ENCODE data around the gene CAT.

CAT gene

DNA sequence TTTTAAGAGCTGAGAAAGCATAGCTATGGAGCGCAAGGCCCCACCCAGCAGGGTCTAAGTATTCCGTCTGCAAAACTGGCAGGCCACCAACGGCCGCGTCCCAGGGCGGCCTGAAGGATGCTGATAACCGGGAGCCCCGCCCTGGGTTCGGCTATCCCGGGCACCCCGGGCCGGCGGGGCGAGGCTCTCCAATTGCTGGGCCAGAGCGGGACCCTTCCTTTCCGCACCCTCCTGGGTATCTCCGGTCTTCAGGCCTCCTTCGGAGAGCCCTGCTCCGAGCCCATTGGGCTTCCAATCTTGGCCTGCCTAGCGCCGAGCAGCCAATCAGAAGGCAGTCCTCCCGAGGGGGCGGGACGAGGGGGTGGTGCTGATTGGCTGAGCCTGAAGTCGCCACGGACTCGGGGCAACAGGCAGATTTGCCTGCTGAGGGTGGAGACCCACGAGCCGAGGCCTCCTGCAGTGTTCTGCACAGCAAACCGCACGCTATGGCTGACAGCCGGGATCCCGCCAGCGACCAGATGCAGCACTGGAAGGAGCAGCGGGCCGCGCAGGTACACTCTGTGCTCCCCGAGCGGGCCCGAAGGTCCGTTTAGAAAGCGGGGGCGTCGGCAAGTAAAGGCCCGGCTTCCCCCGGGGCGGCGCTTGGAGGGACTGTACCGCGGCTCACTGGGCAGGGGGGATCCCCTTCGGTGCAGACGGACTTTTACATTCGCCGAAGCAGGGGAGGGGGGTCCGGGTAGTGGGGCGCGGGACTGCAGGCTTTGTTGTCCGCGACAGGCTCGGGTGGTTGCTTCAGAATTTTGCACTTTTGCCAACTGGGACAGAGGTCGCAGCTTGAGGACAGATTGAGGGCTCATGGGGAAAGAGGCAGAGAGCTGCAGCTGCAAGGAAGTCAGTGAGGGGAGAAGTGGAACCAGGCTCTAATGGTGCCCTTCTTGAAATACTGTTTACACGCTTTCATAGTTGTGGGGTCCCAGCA is at the start of gene CAT:
Gene CAT, plus strand, starts transcription at position 406 of the 979 bp plus-strand sequence. Its CDS starts 80 bp downstream, at position 486.
- peak within 1 kb of the TSS; percentile 81 for H3K4me3 ChIP-seq (replicated peaks; ENCODE audit: low read depth, low read length)
- DNase-seq (ENCODE audit: low read depth), result peak; percentile 98
- TF ChIP-seq, protein P1, sequence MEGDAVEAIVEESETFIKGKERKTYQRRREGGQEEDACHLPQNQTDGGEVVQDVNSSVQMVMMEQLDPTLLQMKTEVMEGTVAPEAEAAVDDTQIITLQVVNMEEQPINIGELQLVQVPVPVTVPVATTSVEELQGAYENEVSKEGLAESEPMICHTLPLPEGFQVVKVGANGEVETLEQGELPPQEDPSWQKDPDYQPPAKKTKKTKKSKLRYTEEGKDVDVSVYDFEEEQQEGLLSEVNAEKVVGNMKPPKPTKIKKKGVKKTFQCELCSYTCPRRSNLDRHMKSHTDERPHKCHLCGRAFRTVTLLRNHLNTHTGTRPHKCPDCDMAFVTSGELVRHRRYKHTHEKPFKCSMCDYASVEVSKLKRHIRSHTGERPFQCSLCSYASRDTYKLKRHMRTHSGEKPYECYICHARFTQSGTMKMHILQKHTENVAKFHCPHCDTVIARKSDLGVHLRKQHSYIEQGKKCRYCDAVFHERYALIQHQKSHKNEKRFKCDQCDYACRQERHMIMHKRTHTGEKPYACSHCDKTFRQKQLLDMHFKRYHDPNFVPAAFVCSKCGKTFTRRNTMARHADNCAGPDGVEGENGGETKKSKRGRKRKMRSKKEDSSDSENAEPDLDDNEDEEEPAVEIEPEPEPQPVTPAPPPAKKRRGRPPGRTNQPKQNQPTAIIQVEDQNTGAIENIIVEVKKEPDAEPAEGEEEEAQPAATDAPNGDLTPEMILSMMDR (IDR thresholded peaks at IDR 0.05; ENCODE audit: low read length, missing control alignments), result no peak

DNA sequence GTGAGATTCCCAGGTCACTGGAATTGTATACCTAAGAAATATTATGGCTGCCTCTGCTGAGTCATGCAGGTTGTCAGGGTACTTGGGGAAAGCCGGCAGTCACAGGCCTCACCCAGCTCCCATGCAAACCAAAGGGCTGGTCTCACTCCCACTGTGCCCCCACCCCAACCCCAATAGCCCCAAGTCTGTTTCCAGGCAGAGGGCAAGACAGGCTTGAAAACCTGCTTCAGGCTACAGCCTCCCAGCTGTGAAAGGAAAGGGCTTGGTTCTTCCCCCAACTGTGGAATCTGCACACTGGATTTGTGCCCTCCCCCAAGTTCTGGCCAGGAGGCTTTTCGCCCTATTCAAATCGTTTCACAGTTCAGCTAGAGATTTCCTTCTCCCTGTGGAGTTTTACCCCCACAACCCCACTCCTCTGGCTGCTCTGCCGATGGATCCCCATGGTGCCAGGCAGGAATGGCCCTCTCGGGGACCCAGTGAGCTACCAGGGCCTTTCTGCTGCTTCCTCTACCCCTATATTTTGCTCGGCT is 43.9 kb upstream of the CAT start:
- TF ChIP-seq, protein P1 (IDR thresholded peaks at IDR 0.05; ENCODE audit: low read length, missing control alignments), result no peak
- H3K4me3 ChIP-seq (replicated peaks; ENCODE audit: low read depth, low read length), result no peak overlapping the region
- DNase-seq (ENCODE audit: low read depth), result no peak

DNA sequence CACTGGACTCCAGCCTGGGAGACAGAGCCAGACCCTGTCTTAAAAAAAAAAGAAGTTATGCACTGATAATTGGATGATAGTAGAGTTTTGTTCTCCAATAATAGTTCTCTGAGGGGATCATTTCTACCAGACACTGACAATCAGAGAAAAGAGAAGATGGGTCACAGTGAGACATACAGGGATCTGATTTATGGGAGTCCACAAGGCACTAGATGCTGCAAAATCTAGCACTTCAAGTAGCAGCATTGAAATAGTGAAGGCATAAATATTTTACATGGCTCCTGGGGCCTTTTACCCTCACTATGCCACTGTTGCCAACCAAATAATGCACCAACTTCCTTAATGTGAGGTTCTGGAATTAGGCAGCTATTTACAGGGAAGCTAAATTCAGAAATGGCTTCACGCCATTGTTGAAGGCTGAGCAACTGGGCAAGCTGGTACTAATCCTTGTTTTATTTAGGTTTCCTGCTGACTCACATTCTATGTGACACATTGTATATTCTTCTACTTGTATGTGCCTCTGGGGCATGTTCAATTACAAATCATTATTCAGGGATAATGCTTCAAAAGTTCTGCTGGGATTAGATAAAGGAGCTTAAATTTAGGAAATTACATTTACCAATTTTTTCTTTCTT is 42.7 kb upstream of the CAT start:
- DNase-seq (ENCODE audit: low read depth), result peak; percentile 11
- H3K4me3 ChIP-seq (replicated peaks; ENCODE audit: low read depth, low read length), result no peak overlapping the region
- TF ChIP-seq, protein P1 (IDR thresholded peaks at IDR 0.05; ENCODE audit: low read length, missing control alignments), result no peak

DNA sequence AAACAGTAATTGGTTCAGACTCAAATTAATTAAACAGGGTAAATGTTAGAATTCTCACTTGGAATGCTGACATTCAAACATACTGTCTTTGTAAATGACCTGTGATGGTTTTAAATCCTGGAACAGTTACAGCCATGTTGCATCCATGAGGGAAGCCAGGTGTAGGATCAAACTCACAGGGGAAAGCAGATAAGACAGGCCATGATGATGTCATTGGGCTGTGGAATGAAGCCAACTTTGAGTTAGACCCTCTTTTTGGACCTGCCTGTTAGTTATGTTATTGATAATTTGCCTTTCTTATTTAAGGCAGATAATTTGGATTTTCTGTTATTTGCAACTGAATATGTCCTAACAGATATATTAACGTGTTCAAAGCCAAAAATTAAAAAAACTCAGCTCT is 41.6 kb upstream of the CAT start:
- H3K4me3 ChIP-seq (replicated peaks; ENCODE audit: low read depth, low read length), result no peak overlapping the region
- DNase-seq (ENCODE audit: low read depth), result no peak
- TF ChIP-seq, protein P1 (IDR thresholded peaks at IDR 0.05; ENCODE audit: low read length, missing control alignments), result no peak

DNA sequence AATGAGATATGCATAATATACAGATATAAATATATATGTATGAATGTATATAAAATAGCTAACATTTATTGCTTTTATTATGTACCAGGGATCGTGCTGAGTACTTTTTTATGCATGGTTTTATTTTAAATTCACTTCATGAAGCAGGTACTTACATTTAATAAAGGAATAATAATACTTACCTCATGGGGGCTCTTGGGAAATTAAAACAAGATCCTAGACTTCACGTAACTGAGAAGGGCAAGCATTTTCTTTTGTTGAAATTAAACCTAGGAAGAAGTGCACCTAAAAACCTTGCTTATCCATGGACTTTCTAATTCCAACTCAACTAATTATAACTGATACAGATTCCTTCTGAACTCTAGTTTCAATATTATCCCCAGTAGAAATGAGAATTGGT is 40.9 kb upstream of the CAT start:
- H3K4me3 ChIP-seq (replicated peaks; ENCODE audit: low read depth, low read length), result no peak overlapping the region
- DNase-seq (ENCODE audit: low read depth), result no peak
- TF ChIP-seq, protein P1 (IDR thresholded peaks at IDR 0.05; ENCODE audit: low read length, missing control alignments), result no peak

DNA sequence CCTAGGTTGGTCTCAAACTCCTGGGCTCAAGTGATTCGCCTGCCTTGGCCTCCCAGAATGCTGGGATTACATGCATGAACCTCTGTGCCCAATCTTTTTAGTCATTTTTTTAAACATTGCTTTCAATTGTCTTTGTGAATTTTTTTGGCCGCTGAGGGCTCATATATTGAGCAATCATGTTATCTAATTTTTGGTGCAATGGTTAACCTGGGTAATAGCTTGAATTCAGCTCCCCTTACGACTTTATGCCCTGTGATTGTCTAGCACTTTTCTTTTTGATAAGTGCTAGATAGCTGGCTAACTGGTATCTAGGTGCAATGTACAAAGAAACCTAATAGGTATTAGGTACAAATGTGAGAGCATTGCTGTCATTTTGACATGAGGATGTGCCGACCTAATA is 35.3 kb upstream of the CAT start:
- TF ChIP-seq, protein P1 (IDR thresholded peaks at IDR 0.05; ENCODE audit: low read length, missing control alignments), result no peak
- no peak for DNase-seq (ENCODE audit: low read depth)
- H3K4me3 ChIP-seq (replicated peaks; ENCODE audit: low read depth, low read length), result no peak overlapping the region
